Measurements from ENCODE around the gene NME2.

The NME2 gene

GRCh38 chr17:51200846-51201245, 34.6 kb downstream of the NME2 start:
- TF ChIP-seq CTCF (conservative IDR thresholded peaks at IDR 0.05; ENCODE audit: low read depth, low read length), result no peak
- DNase-seq (ENCODE audit: low read depth), result no peak

GRCh38 chr17:51203838-51204237, 37.6 kb downstream of the NME2 start:
- DNase-seq (ENCODE audit: low read depth), result no peak
- no peak overlapping the region for H3K4me3 ChIP-seq (ENCODE audit: low read depth, low read length)
- no peak for TF ChIP-seq CTCF (conservative IDR thresholded peaks at IDR 0.05; ENCODE audit: low read depth, low read length)

More at GRCh38 chr17:51200846-51201245, 34.6 kb downstream of the NME2 start:
- no peak overlapping the region for H3K4me3 ChIP-seq (ENCODE audit: low read depth, low read length)

- H3K4me3 ChIP-seq (ENCODE audit: low read depth, low read length), result no peak overlapping the region
- no peak for TF ChIP-seq CTCF (conservative IDR thresholded peaks at IDR 0.05; ENCODE audit: low read depth, low read length)
- peak; percentile 21 for DNase-seq (ENCODE audit: low read depth)
Observed at GRCh38 chr17:51214920-51215319, 48.7 kb downstream of the NME2 start.

- H3K4me3 ChIP-seq (ENCODE audit: low read depth, low read length), result no peak overlapping the region
- DNase-seq (ENCODE audit: low read depth), result no peak
- no peak for TF ChIP-seq CTCF (conservative IDR thresholded peaks at IDR 0.05; ENCODE audit: low read depth, low read length)
Observed at GRCh38 chr17:51217946-51218345, 51.7 kb downstream of the NME2 start.

- H3K4me3 ChIP-seq (ENCODE audit: low read depth, low read length), result no peak overlapping the region
- no peak for DNase-seq (ENCODE audit: low read depth)
- no peak for TF ChIP-seq CTCF (conservative IDR thresholded peaks at IDR 0.05; ENCODE audit: low read depth, low read length)
Observed at GRCh38 chr17:51221322-51221721, 55.1 kb downstream of the NME2 start.

Measured in choroid plexus epithelial cell (primary cell).